Ramos (cell line): ENCODE results near the gene IQCH.
"Not testable (repeated sequence)": the region's sequence is repeated elsewhere in the genome, so short reads cannot be mapped to it uniquely, and the experiment has no call there.

Experiments used
- in situ Hi-C: fragments of 300-500 bp; cut with MboI; formaldehyde crosslinking; loops from one replicate; pipeline ENCODE4 v1.14.3; 2022; ENCODE audit warnings: low sequenced_read_pairs; ENCODE audit not compliant: unreplicated experiment

Gene IQCH

GRCh38 chr15:67244971-67245478 lies 9.6 kb upstream of the IQCH start:
- in situ Hi-C loops, result no loop called here

- in situ Hi-C loops, result not testable (repeated sequence)
Measured at GRCh38 chr15:67246606-67247005, 8.0 kb upstream of the IQCH start.

- in situ Hi-C loops, result no loop called here
Measured at GRCh38 chr15:67248011-67248505, 6.5 kb upstream of the IQCH start.

- in situ Hi-C loops, result no loop called here
Measured at GRCh38 chr15:67249830-67250229, 4.8 kb upstream of the IQCH start.

GRCh38 chr15:67251318-67251717 lies 3.3 kb upstream of the IQCH start:
- in situ Hi-C loops, result no loop called here

GRCh38 chr15:67253101-67253500 lies 1.5 kb upstream of the IQCH start:
- in situ Hi-C loops, result no loop called here

- in situ Hi-C loops, result no loop called here
Measured at GRCh38 chr15:67253549-67254237, 893 bp upstream of the IQCH start.

DNA sequence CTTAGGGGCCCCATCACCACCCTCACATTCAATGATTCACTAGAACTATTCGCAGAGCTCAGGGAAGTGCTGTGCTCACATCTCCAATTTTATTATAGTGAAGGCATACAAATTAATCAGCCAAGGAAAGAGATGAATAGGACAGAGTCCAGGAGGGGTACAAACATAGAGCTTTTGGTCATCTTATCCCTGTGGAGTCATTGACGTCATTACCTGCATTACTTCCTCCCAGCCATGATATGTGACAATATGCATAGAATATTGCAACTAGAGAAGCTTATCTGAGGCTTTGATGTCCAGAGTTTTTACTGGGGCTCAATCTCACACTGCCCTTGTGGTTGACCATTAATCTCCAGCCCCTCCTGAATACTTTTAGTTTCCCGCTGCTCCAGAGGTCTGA lies 1.5 kb downstream of the IQCH start:
- in situ Hi-C loops, result no loop called here

GRCh38 chr15:67258412-67258811 lies 3.8 kb downstream of the IQCH start:
- in situ Hi-C loops, result not testable (repeated sequence)

DNA sequence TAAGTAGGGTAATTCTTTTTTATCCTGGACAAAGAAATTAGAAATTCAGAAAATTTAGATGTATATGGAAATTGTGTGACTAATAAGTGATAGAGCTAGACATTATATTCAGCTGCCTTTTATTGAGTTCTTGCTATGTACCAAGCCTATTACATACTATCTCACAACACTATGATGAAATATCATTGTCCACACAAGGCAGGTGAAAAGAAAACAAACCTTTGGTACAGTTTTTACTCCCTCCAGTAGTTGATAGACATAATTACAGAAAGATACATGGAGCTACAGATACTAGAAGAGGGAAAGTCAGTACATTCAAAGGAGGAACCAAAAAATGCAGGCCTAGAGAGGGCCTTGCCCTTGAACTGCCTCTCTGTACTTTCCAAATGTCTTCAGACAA lies 4.8 kb downstream of the IQCH start:
- in situ Hi-C loops, result no loop called here

GRCh38 chr15:67259806-67260205 lies 5.2 kb downstream of the IQCH start:
- in situ Hi-C loops, result no loop called here

DNA sequence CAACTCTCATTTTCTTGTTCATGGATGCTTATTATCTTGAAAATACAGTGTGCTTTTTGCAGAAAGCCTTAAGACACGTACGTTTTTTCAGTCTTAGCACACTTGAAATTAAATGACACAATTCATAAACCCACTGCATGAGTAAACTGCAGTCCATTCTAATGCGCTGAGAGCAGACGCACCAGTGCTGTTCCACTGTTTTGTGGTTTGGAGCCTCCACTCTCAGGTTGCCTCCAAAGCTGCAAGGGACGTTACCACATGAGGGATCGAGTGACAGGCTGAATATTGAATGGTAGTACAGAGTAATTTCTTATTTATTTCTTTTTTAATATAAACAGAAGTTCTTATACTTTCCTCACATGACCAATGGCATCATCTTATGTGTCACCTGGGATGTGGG lies 12.3 kb downstream of the IQCH start:
- in situ Hi-C loops, result no loop called here

DNA sequence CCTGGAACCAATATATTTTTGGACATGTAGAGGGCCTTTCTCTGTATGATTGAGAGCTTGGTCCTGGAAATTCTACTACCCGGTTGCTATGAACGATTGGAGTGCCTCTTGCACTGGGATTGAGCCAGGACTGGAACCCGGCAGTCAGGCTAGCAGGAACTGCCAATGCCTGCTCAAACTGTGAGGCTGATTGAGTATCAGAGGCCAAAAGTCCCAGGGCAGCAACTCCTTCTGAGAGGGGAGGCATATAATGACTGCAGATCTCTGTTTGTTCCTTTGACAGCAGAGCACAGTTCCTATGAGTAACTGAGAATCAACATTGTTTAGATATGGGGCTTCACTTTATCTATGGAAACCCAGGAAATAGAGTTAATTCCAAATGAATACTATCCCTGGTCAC lies 12.9 kb downstream of the IQCH start:
- in situ Hi-C loops, result no loop called here

GRCh38 chr15:67267951-67268941 lies 13.7 kb downstream of the IQCH start:
- in situ Hi-C loops, result no loop called here

DNA sequence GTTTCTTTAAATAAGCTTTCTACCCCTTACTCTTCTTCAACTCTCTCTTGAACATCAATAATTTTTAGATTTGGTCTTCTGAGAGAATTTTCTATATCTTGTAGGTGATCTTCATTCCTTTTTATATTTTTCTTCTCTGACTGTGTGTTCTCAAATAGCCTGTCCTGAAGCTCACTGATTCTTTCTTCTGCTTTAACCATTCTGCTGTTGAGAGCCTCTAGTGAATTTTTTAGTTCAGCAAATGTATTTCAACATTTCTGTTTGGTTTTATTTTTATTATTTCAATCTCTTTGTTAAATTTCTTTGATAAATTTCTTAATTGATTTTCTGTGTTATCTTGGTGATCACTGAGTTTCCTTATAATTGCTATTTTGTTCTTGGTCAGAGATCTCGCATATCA lies 19.6 kb downstream of the IQCH start:
- in situ Hi-C loops, result no loop called here

DNA sequence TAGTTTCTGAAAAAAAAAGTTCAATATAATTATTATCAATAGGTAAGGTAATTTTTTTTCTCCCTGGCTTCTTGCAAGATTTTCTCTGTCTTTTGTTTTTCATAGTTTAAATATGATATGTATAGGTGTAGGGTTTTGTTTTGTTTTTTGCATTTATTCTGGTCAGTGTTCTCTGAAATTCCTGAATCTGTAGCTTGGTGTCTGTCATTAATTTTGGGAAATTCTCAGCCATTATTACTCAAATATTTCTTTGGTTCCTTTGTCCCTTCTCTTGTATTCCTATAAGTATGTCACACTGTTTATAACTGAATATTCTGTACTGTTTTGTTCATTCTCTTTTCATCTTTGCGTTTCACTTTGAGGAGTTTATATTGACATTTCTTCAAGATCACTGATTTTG lies 22.1 kb downstream of the IQCH start:
- in situ Hi-C loops, result no loop called here

DNA sequence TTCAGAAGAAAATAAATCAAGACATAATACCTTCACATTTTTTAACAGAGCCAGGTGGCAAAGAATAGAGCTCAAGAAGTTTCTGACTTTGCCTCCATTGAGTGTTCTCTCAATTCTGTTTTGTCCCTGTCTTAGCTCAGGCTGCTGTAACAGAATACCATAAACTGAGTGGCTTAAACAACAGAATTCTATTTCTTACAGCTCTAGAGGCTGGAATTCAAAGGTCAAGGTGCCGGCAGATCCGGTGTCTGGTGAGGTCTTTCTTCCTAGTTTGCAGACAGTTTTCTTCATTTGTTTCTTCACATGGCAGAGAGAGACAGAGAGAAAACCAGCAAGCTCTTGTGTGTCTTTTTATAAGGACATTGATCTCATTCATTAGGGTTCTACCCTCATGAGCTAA lies 25.6 kb downstream of the IQCH start:
- in situ Hi-C loops, result no loop called here

DNA sequence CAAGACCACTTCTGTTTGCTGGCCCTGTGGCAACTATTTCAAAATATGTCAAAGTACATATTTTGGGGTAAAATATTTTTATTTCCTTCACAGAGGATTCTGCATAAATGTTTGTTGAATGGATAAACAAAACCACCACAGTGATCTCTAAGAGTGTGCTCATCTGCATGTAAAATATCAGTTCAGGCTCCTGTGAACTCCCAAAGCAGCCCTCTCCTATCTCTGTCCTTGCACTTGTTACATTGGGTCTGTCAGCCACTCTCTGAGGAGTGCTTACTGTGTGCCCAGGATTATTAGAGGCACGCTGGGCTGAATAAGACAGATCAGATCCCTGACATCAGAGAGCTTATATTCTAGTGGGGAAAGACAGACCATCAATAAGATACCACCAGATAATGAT lies 27.1 kb downstream of the IQCH start:
- in situ Hi-C loops, result no loop called here

DNA sequence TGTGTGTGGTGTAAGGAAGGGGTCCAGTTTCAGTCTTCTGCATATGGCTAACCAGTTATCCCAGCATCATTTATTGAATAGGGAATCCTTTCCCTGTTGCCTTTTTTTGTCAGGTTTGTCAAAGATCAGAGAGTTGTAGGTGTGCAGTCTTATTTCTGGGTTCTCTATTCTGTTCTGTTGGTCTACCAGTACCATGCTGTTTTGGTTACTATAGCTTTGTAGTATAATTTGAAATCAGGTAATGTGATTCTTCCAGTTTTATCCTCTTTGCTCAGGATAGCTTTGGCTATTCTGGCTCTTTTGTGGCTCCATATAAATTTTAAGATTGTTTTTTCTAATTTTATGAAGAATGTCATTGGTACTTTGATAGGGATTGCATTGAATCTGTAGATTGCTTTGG lies 31.0 kb downstream of the IQCH start:
- in situ Hi-C loops, result not testable (repeated sequence)

- in situ Hi-C loops, result not testable (repeated sequence)
Measured at GRCh38 chr15:67286400-67286799, 31.8 kb downstream of the IQCH start.

DNA sequence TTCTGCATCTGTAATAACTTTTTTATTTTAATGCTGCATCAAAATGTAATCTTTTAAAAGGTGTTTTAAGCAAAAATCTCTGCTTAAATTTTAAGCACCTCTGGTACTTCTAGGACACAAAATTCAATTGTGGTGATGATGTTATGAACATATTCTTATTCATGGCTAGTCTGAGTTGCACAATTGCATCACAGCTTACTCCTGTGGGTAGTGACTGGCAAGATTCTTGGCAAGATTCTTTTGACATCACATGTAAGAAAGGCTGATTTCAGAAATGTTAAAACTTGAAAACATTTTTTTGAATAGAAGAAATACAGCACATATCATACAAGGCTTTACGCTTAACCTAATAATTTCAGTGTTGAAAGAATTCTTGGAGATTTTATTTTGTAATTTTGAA lies 35.7 kb downstream of the IQCH start:
- in situ Hi-C loops, result no loop called here
